ENCODE data around the gene NYNRIN.
"Not testable (repeated sequence)": the region's sequence is repeated elsewhere in the genome, so short reads cannot be mapped to it uniquely, and the experiment has no call there.

The NYNRIN gene

GRCh38 chr14:24443053-24443665 lies 44.4 kb downstream of the NYNRIN start:
- no peak for DNase-seq (ENCODE audit: low spot score)
- H4K8ac ChIP-seq (ENCODE audit: low read depth, low read length): no peak overlapping the region
- no peaks in the 10 kb centered on the region for H3K27me3 ChIP-seq (ENCODE audit: control insufficient read depth in 3 of 3, insufficient read depth in 3 of 3, low read depth in 1 of 3, low read length in 3 of 3)
- peak overlapping the region; percentile 80 to 85 for H3K4me3 ChIP-seq (ENCODE audit: low read length in 2 of 2)
- no peak overlapping the region for H4K91ac ChIP-seq (ENCODE audit: low read depth, low read length, poor library complexity)
- peak overlapping the region; percentile 77 for H2AFZ ChIP-seq (ENCODE audit: low read length)
- peaks cover 13 to 42% of the 10 kb centered on the region in 2 donors for H3K36me3 ChIP-seq (replicated peaks in 1 of 2; ENCODE audit: control insufficient read depth in 2 of 2, insufficient read depth in 2 of 2, low read length in 2 of 2)
- no peak overlapping the region for H2AK5ac ChIP-seq (ENCODE audit: low read depth, low read length)
- H3K4me1 ChIP-seq (ENCODE audit: control insufficient read depth in 2 of 2, insufficient read depth in 1 of 2, low read depth in 1 of 2, low read length in 2 of 2): peaks cover 3 to 11% of the 10 kb centered on the region in 2 donors
- H2BK15ac ChIP-seq (ENCODE audit: low read length): no peak overlapping the region
- H2BK120ac ChIP-seq (ENCODE audit: low read depth, low read length): no peak overlapping the region
- peak overlapping the region; percentile 46 for H3K4me2 ChIP-seq (ENCODE audit: insufficient read depth, low read length, poor library complexity, severe bottlenecking)
- H3K4ac ChIP-seq (ENCODE audit: low read length): no peak overlapping the region
- no peak overlapping the region for H2BK12ac ChIP-seq (ENCODE audit: low read length)
- no CpG with 5 or more reads among the region's 7 CpGs for WGBS, 2 donors (ENCODE audit: extremely low coverage in 2 of 2, insufficient read length in 2 of 2, insufficient replicate concordance in 1 of 2)
- no peak overlapping the region for H2BK5ac ChIP-seq (ENCODE audit: low read length)
- H3K18ac ChIP-seq (ENCODE audit: low read length): no peak overlapping the region
- H3K14ac ChIP-seq (ENCODE audit: low read length): no peak overlapping the region
- no peaks in the 10 kb centered on the region for H3K9me3 ChIP-seq (replicated peaks in 1 of 2; ENCODE audit: control insufficient read depth in 2 of 2, insufficient read depth in 1 of 2, low read depth in 1 of 2, low read length in 2 of 2)
- no peak overlapping the region for H3K9ac ChIP-seq (ENCODE audit: low read depth, low read length, poor library complexity)
- no peak overlapping the region for H3K23ac ChIP-seq (ENCODE audit: low read depth, low read length, poor library complexity)
- H3K27ac ChIP-seq (replicated peaks; ENCODE audit: low read length): peak overlapping the region; percentile 63
- H3K79me1 ChIP-seq (ENCODE audit: low read depth, low read length): no peaks in the 10 kb centered on the region

GRCh38 chr14:24450828-24451227 lies 52.0 kb downstream of the NYNRIN start:
- not testable (repeated sequence) for H3K27ac ChIP-seq (replicated peaks; ENCODE audit: low read length); DNase-seq (ENCODE audit: low spot score); H2BK120ac ChIP-seq (ENCODE audit: low read depth, low read length); H3K4me2 ChIP-seq (ENCODE audit: insufficient read depth, low read length, poor library complexity, severe bottlenecking); H3K9ac ChIP-seq (ENCODE audit: low read depth, low read length, poor library complexity); H2BK15ac ChIP-seq (ENCODE audit: low read length); H2AFZ ChIP-seq (ENCODE audit: low read length); H3K18ac ChIP-seq (ENCODE audit: low read length); H3K27me3 ChIP-seq (ENCODE audit: control insufficient read depth in 3 of 3, insufficient read depth in 3 of 3, low read depth in 1 of 3, low read length in 3 of 3); H4K8ac ChIP-seq (ENCODE audit: low read depth, low read length); H4K91ac ChIP-seq (ENCODE audit: low read depth, low read length, poor library complexity); H3K79me1 ChIP-seq (ENCODE audit: low read depth, low read length); H3K36me3 ChIP-seq (replicated peaks in 1 of 2; ENCODE audit: control insufficient read depth in 2 of 2, insufficient read depth in 2 of 2, low read length in 2 of 2); H3K4me1 ChIP-seq (ENCODE audit: control insufficient read depth in 2 of 2, insufficient read depth in 1 of 2, low read depth in 1 of 2, low read length in 2 of 2); H3K14ac ChIP-seq (ENCODE audit: low read length); H3K4ac ChIP-seq (ENCODE audit: low read length); H3K9me3 ChIP-seq (replicated peaks in 1 of 2; ENCODE audit: control insufficient read depth in 2 of 2, insufficient read depth in 1 of 2, low read depth in 1 of 2, low read length in 2 of 2); H2BK12ac ChIP-seq (ENCODE audit: low read length); H2BK5ac ChIP-seq (ENCODE audit: low read length); H2AK5ac ChIP-seq (ENCODE audit: low read depth, low read length); H3K4me3 ChIP-seq (ENCODE audit: low read length in 2 of 2); H3K23ac ChIP-seq (ENCODE audit: low read depth, low read length, poor library complexity)
- WGBS, 2 donors (ENCODE audit: extremely low coverage in 2 of 2, insufficient read length in 2 of 2, insufficient replicate concordance in 1 of 2): no CpG with 5 or more reads among the region's 2 CpGs

DNA sequence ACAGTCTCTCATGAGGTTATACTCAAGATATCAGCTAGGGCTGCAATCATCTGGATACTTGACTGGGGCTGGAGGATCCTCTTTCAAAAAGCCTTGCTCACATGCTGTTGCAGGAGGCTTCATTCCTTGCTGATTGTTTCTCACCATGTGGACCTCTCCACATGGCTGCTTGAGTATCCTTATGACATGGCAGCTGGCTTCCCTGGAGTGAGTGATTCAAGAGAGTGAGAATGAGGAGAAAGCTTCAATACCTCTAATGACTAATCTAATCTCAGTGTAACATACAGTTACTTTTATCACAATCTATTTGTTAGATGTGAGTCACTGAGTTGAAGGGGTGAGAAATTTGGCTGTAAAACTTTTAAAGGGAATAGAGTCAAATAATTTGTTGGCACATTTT lies 58.2 kb downstream of the NYNRIN start:
- Histone ChIP-seq H3K23ac (ENCODE audit: low read depth, low read length, poor library complexity) (no peak overlapping the region), H4K8ac (ENCODE audit: low read depth, low read length) (no peak overlapping the region), H3K14ac (ENCODE audit: low read length) (no peak overlapping the region), H3K79me1 (ENCODE audit: low read depth, low read length) (peaks cover 2% of the 10 kb centered on the region), H2BK5ac (ENCODE audit: low read length) (no peak overlapping the region), H2BK15ac (ENCODE audit: low read length) (no peak overlapping the region), H3K4me1 (ENCODE audit: control insufficient read depth in 2 of 2, insufficient read depth in 1 of 2, low read depth in 1 of 2, low read length in 2 of 2) (no peaks in the 10 kb centered on the region), H2BK120ac (ENCODE audit: low read depth, low read length) (no peak overlapping the region), H2BK12ac (ENCODE audit: low read length) (no peak overlapping the region), H3K4me3 (ENCODE audit: low read length in 2 of 2) (no peak overlapping the region), H3K18ac (ENCODE audit: low read length) (no peak overlapping the region), H2AK5ac (ENCODE audit: low read depth, low read length) (no peak overlapping the region), H3K9me3 (replicated peaks in 1 of 2; ENCODE audit: control insufficient read depth in 2 of 2, insufficient read depth in 1 of 2, low read depth in 1 of 2, low read length in 2 of 2) (peaks cover 0 to 17% of the 10 kb centered on the region in 2 donors), H3K4ac (ENCODE audit: low read length) (no peak overlapping the region), H2AFZ (ENCODE audit: low read length) (no peak overlapping the region), H3K36me3 (replicated peaks in 1 of 2; ENCODE audit: control insufficient read depth in 2 of 2, insufficient read depth in 2 of 2, low read length in 2 of 2) (peaks cover 0 to 9% of the 10 kb centered on the region in 2 donors), H3K9ac (ENCODE audit: low read depth, low read length, poor library complexity) (no peak overlapping the region), H3K4me2 (ENCODE audit: insufficient read depth, low read length, poor library complexity, severe bottlenecking) (no peak overlapping the region), H4K91ac (ENCODE audit: low read depth, low read length, poor library complexity) (no peak overlapping the region), H3K27ac (replicated peaks; ENCODE audit: low read length) (no peak overlapping the region), H3K27me3 (ENCODE audit: control insufficient read depth in 3 of 3, insufficient read depth in 3 of 3, low read depth in 1 of 3, low read length in 3 of 3) (no peaks in the 10 kb centered on the region)
- DNase-seq (ENCODE audit: low spot score): no peak

GRCh38 chr14:24458736-24459135 lies 59.9 kb downstream of the NYNRIN start:
- no peak overlapping the region for H3K4me2 ChIP-seq (ENCODE audit: insufficient read depth, low read length, poor library complexity, severe bottlenecking)
- no CpG with 5 or more reads among the region's 1 CpG for WGBS, 2 donors (ENCODE audit: extremely low coverage in 2 of 2, insufficient read length in 2 of 2, insufficient replicate concordance in 1 of 2)
- H2AK5ac ChIP-seq (ENCODE audit: low read depth, low read length): no peak overlapping the region
- H3K4me3 ChIP-seq (ENCODE audit: low read length in 2 of 2): no peak overlapping the region
- no peaks in the 10 kb centered on the region for H3K4me1 ChIP-seq (ENCODE audit: control insufficient read depth in 2 of 2, insufficient read depth in 1 of 2, low read depth in 1 of 2, low read length in 2 of 2)
- H3K36me3 ChIP-seq (replicated peaks in 1 of 2; ENCODE audit: control insufficient read depth in 2 of 2, insufficient read depth in 2 of 2, low read length in 2 of 2): peaks cover 2 to 9% of the 10 kb centered on the region in 2 donors
- H3K27me3 ChIP-seq (ENCODE audit: control insufficient read depth in 3 of 3, insufficient read depth in 3 of 3, low read depth in 1 of 3, low read length in 3 of 3): no peaks in the 10 kb centered on the region
- no peak overlapping the region for H3K4ac ChIP-seq (ENCODE audit: low read length)
- H2BK12ac ChIP-seq (ENCODE audit: low read length): no peak overlapping the region
- no peak overlapping the region for H2AFZ ChIP-seq (ENCODE audit: low read length)
- H3K9me3 ChIP-seq (replicated peaks in 1 of 2; ENCODE audit: control insufficient read depth in 2 of 2, insufficient read depth in 1 of 2, low read depth in 1 of 2, low read length in 2 of 2): peaks cover 0 to 16% of the 10 kb centered on the region in 2 donors
- H2BK120ac ChIP-seq (ENCODE audit: low read depth, low read length): no peak overlapping the region
- H4K91ac ChIP-seq (ENCODE audit: low read depth, low read length, poor library complexity): no peak overlapping the region
- H3K18ac ChIP-seq (ENCODE audit: low read length): no peak overlapping the region
- H3K9ac ChIP-seq (ENCODE audit: low read depth, low read length, poor library complexity): no peak overlapping the region
- no peak overlapping the region for H4K8ac ChIP-seq (ENCODE audit: low read depth, low read length)
- H3K79me1 ChIP-seq (ENCODE audit: low read depth, low read length): peaks cover 2% of the 10 kb centered on the region
- H3K14ac ChIP-seq (ENCODE audit: low read length): no peak overlapping the region
- H3K27ac ChIP-seq (replicated peaks; ENCODE audit: low read length): no peak overlapping the region
- H2BK5ac ChIP-seq (ENCODE audit: low read length): no peak overlapping the region
- H3K23ac ChIP-seq (ENCODE audit: low read depth, low read length, poor library complexity): no peak overlapping the region
- no peak for DNase-seq (ENCODE audit: low spot score)
- no peak overlapping the region for H2BK15ac ChIP-seq (ENCODE audit: low read length)
